Ishikawa (cell line): ENCODE measurements around the gene FIGNL1.

Experiments used
- CEBPB ChIP-seq: IDR thresholded peaks from 2 replicates; pipeline ENCODE4 v1.6.1; 2012
- CREB1 ChIP-seq: IDR thresholded peaks from 2 replicates; pipeline ENCODE4 v1.6.1; 2012; ENCODE audit warnings: low read depth
- EGR1 ChIP-seq: IDR thresholded peaks from 2 replicates; pipeline ENCODE4 v1.6.1; 2012
- EP300 ChIP-seq: IDR thresholded peaks from 2 replicates; pipeline ENCODE4 v1.6.1; 2012; ENCODE audit warnings: borderline replicate concordance
- FOXM1 ChIP-seq: IDR thresholded peaks from 2 replicates; pipeline ENCODE4 v1.6.1; 2012; ENCODE audit warnings: low read depth, borderline replicate concordance
- NFIC ChIP-seq: IDR thresholded peaks from 2 replicates; pipeline ENCODE4 v1.6.1; 2012
- RAD21 ChIP-seq: IDR thresholded peaks from 2 replicates; pipeline ENCODE4 v1.6.1; 2012; ENCODE audit warnings: low read depth
- TAF1 ChIP-seq: IDR thresholded peaks from 2 replicates; pipeline ENCODE4 v1.6.1; 2012; ENCODE audit warnings: low read depth, mild to moderate bottlenecking
- TCF12 ChIP-seq: IDR thresholded peaks from 2 replicates; pipeline ENCODE4 v1.6.1; 2012; ENCODE audit warnings: low read depth
- TEAD4 ChIP-seq: IDR thresholded peaks from 2 replicates; pipeline ENCODE4 v1.6.1; 2012
- USF1 ChIP-seq: IDR thresholded peaks from 2 replicates; pipeline ENCODE4 v1.6.1; 2012
- YY1 ChIP-seq: IDR thresholded peaks from 2 replicates; pipeline ENCODE4 v1.6.1; 2012; ENCODE audit warnings: low read depth
- ZBTB7A ChIP-seq: IDR thresholded peaks from 2 replicates; pipeline ENCODE4 v1.6.1; 2012; ENCODE audit warnings: low read depth
- TF ChIP-seq, protein P1 (sequence below): IDR thresholded peaks from 2 replicates; pipeline ENCODE4 v1.6.1; 2012; ENCODE audit warnings: low read depth, mild to moderate bottlenecking
- TF ChIP-seq, protein P2 (sequence below): IDR thresholded peaks from 2 replicates; pipeline ENCODE4 v1.6.1; 2012

FIGNL1 gene

GRCh38 chr7:50399635-50400034, 50.5 kb downstream of the FIGNL1 start:
- TF ChIP-seq EP300 (no peak), USF1 (no peak), EGR1 (no peak), CEBPB (no peak), RAD21 (no peak), TCF12 (no peak), FOXM1 (no peak), TEAD4 (no peak)
- TF ChIP-seq, protein P1, sequence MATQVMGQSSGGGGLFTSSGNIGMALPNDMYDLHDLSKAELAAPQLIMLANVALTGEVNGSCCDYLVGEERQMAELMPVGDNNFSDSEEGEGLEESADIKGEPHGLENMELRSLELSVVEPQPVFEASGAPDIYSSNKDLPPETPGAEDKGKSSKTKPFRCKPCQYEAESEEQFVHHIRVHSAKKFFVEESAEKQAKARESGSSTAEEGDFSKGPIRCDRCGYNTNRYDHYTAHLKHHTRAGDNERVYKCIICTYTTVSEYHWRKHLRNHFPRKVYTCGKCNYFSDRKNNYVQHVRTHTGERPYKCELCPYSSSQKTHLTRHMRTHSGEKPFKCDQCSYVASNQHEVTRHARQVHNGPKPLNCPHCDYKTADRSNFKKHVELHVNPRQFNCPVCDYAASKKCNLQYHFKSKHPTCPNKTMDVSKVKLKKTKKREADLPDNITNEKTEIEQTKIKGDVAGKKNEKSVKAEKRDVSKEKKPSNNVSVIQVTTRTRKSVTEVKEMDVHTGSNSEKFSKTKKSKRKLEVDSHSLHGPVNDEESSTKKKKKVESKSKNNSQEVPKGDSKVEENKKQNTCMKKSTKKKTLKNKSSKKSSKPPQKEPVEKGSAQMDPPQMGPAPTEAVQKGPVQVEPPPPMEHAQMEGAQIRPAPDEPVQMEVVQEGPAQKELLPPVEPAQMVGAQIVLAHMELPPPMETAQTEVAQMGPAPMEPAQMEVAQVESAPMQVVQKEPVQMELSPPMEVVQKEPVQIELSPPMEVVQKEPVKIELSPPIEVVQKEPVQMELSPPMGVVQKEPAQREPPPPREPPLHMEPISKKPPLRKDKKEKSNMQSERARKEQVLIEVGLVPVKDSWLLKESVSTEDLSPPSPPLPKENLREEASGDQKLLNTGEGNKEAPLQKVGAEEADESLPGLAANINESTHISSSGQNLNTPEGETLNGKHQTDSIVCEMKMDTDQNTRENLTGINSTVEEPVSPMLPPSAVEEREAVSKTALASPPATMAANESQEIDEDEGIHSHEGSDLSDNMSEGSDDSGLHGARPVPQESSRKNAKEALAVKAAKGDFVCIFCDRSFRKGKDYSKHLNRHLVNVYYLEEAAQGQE = no peak

GRCh38 chr7:50399206-50399605, 50.9 kb downstream of the FIGNL1 start:
- TF ChIP-seq ZBTB7A = no peak
- no peak for TF ChIP-seq CEBPB

DNA sequence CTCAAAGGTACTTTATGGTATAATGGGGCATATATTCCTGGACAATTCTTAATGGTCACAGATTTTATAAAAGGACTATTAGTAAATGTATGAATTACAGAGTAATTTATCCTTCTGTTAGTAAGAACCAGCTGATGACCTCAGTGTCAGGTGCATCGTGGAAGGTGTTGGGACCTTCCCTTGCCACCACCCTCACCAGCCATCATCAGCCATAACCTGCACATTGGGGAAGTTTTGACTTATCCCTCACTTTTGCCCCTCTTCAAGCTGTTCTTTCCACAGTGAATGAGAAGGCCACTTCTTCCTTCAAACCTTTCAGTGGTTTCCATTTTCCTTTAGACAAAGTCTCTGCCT, 52.2 kb downstream of the FIGNL1 start:
- TF ChIP-seq, protein P2, sequence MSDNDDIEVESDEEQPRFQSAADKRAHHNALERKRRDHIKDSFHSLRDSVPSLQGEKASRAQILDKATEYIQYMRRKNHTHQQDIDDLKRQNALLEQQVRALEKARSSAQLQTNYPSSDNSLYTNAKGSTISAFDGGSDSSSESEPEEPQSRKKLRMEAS = no peak
- TF ChIP-seq USF1 = no peak
- no peak for TF ChIP-seq TCF12
- TF ChIP-seq EP300 = no peak
- no peak for TF ChIP-seq RAD21
- TF ChIP-seq CEBPB = no peak
- TF ChIP-seq EGR1 = no peak
- no peak for TF ChIP-seq TAF1
- TF ChIP-seq FOXM1 = no peak
- no peak for TF ChIP-seq YY1
- no peak for TF ChIP-seq CREB1

GRCh38 chr7:50397320-50397970, 52.7 kb downstream of the FIGNL1 start:
- TF ChIP-seq TAF1 = no peak

GRCh38 chr7:50396856-50397255, 53.3 kb downstream of the FIGNL1 start:
- TF ChIP-seq, protein P1 = no peak
- TF ChIP-seq FOXM1 (no peak), NFIC (no peak), TCF12 (no peak), EP300 (no peak)

- TF ChIP-seq, protein P1 = no peak
- no peak for TF ChIP-seq FOXM1
- no peak for TF ChIP-seq USF1
- TF ChIP-seq EP300 = no peak
- no peak for TF ChIP-seq CEBPB
- TF ChIP-seq ZBTB7A = no peak
- TF ChIP-seq TAF1 = no peak
- no peak for TF ChIP-seq EGR1
- TF ChIP-seq TEAD4 = no peak
- no peak for TF ChIP-seq CREB1
- no peak for TF ChIP-seq RAD21
- TF ChIP-seq NFIC = no peak
- no peak for TF ChIP-seq TCF12
- TF ChIP-seq YY1 = no peak
- TF ChIP-seq, protein P2 = no peak
Measured at GRCh38 chr7:50394315-50394714, 55.8 kb downstream of the FIGNL1 start.
